GM12873 (cell line): Measurements from ENCODE around the gene CGNL1.

Experiments used
- TF ChIP-seq, protein P1 (sequence below): IDR thresholded peaks from 2 replicates; pipeline ENCODE4 v1.5.1; 2012; ENCODE audit warnings: low read depth, mild to moderate bottlenecking, moderate library complexity, low read length, control low read depth; ENCODE audit not compliant: insufficient read depth; ENCODE audit errors: missing control alignments

CGNL1 gene

DNA sequence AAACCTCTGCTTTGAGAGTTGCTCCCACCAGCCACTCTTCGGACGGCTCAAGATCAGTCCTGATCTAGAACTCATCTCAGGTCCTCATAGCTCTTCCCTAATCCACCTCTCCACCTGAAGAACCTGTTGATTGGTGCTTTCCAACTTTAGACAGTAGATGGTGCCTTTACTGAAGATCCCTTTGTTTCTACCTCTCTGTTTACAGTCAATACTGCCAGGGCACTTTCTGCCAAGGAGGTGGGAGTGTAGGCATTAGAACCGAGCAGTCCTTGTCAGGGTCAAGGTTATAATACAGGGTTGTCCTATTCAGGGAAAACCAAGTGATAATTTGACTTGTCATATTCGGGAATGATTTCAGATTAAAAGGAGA is 1.2 kb downstream of the CGNL1 start:
- TF ChIP-seq, protein P1, sequence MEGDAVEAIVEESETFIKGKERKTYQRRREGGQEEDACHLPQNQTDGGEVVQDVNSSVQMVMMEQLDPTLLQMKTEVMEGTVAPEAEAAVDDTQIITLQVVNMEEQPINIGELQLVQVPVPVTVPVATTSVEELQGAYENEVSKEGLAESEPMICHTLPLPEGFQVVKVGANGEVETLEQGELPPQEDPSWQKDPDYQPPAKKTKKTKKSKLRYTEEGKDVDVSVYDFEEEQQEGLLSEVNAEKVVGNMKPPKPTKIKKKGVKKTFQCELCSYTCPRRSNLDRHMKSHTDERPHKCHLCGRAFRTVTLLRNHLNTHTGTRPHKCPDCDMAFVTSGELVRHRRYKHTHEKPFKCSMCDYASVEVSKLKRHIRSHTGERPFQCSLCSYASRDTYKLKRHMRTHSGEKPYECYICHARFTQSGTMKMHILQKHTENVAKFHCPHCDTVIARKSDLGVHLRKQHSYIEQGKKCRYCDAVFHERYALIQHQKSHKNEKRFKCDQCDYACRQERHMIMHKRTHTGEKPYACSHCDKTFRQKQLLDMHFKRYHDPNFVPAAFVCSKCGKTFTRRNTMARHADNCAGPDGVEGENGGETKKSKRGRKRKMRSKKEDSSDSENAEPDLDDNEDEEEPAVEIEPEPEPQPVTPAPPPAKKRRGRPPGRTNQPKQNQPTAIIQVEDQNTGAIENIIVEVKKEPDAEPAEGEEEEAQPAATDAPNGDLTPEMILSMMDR: no peak

DNA sequence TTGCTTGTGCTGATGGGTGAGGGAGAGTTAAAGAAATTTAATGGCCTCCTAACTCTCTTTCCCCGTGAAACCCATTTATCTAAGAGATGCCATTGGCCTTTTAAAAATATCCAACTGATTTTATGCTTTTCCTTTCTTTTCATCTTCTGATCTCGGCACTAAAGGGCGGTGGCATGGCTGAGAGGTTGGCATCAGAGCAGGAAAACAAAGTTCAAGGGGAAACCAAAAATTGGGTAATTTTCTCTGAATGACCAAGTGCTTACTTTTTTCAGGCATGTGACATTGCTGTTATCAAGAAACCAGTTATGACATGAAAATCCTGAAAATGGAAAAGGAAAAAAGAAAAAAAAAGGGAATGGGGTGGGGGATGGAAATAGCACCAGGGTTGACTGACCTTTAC is 3.2 kb downstream of the CGNL1 start:
- TF ChIP-seq, protein P1: no peak

DNA sequence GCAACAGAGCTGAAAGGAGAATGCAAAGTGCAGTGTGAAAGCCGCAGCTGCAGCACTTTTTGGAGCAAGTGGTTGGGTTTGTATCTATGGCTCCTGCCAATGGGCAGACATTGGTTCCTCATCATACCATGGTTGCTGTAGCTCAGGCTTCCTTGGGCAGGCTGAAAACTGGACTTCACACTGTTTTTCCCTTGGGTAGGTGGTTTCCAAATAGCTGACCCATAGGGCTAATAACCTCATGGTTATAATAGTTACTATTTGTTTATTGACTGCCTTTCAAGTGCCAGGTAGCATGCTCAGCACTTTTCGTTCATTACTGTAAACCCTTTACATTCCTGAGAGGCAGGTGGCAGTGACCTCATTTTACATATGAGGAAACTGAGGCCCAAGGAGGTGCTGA is 4.5 kb downstream of the CGNL1 start:
- TF ChIP-seq, protein P1: no peak

DNA sequence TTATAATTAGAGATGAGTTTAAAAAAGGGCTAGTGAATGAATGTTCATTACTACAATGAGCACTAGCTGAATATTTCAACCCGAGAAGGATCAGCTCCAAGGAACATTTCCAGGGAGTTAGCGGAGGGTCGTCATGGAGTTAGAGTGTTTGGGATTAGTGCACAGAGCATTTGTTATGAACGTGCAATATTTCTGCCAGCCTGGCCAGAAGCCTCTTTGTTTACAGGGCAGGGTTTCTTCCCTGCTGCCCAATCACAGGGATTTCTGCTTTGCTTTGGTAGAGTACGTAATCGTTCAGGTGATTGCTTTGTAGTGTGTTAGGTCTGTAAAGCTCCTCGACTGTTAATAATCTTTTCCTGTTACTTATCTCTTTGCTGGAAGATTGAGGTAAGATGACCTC is 5.9 kb downstream of the CGNL1 start:
- TF ChIP-seq, protein P1: no peak

DNA sequence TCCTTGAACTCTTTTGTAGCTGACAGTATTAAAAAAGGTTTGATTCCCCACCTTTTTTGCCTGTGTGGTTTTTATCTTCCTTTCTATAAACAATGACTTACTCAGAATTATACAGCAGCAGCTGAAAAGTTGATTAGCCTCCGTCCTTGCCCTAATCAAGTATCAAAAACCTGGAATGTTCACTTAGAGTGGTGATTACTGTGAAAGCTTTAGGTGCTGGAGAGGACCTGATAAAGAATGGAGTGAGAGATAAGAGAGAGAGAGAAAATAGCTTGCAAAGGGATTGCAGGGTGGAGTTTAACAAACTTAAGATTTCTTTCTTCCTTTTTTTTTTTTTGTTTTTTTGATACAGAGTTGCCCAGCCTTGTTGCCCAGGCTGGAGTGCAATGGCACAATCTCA is 6.7 kb downstream of the CGNL1 start:
- TF ChIP-seq, protein P1: no peak

DNA sequence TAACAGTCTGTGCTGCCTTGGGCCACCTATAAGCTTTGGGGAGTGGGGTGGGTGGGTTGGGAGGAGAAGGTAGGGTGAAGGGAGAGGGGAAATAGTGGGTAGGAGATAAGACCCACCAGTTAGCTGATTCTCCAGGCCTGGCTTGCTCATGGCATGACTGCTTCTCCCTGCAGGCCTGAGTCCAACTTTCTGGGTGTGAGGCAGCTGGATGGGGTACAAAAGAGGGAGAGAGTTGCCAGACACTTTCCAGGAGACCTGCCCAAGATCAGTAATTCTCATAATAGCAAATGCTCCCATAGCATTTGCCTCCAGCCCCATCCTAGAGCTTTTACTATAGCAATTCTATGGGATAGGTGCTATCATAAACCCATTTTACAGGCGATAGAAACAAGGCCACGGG is 7.7 kb downstream of the CGNL1 start:
- TF ChIP-seq, protein P1: no peak

DNA sequence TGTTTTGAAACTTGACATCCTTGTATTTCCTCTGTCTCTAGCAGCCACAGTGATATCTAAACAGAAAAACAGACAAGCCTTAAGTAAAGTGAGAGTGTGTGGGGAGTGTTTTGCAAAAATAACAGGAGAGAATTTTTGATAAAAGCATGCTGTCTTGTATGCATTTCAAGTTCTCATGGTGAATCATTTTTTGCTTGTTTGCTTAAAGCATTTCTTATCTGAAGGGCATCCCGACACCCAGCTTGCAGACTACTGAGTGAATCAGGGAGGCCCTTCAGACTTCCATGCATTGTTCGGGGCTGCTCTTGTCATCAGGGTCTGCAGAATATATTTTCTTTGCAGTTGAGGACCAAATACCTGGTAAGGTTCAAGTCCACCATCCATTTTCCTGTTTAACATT is 8.5 kb downstream of the CGNL1 start:
- TF ChIP-seq, protein P1: no peak
